Right lobe of liver (tissue), 6 donors: Measurements from ENCODE around the gene RASD2. TPM values are rescaled to one million over a fixed set of nuclear protein-coding genes. Genes with fewer than 3 reads are reported as not detected.
"Not testable (repeated sequence)": the region's sequence is repeated elsewhere in the genome, so short reads cannot be mapped to it uniquely, and the experiment has no call there.

Experiments used
- ATAC-seq, 4 donors: fragments of 200-7000 bp; cut with Tn5 transposase; one replicate each; pipeline ENCODE4 v1.9.1; 2020; ENCODE audit warnings: mild to moderate bottlenecking in 4 of 4, moderate library complexity in 4 of 4
- DNase-seq, 3 donors: peaks; one replicate each; pipeline ENCODE4 v3.0.0-alpha.2; 2020
- H3K27ac ChIP-seq, 3 donors: fragments of 200-600 bp; one replicate each; pipeline ENCODE4 v1.8.0; 2022
- H3K27me3 ChIP-seq, 2 donors: fragments of 200-600 bp; one replicate each; pipeline ENCODE4 v1.8.0; 2022
- H3K36me3 ChIP-seq, 4 donors: fragments of 200-600 bp; sonication (generic) in 1 of 4; one replicate each; pipeline versions ENCODE4 v1.5.1 to v1.8.0; 2017 to 2022; ENCODE audit warnings: control low read depth in 1 of 4
- H3K4me1 ChIP-seq, 4 donors: fragments of 200-600 bp; sonication (generic) in 1 of 4; one replicate each; pipeline versions ENCODE4 v1.5.1 to v1.8.0; 2017 to 2022; ENCODE audit warnings: control low read depth in 1 of 4
- H3K4me3 ChIP-seq, 3 donors: fragments of 200-600 bp; one replicate each; pipeline ENCODE4 v1.8.0; 2022
- H3K9me3 ChIP-seq, 4 donors: fragments of 200-600 bp; sonication (generic) in 1 of 4; one replicate each; pipeline versions ENCODE4 v1.5.1 to v1.8.0; 2017 to 2022; ENCODE audit warnings: control low read depth in 1 of 4
- POLR2A ChIP-seq: fragments of 450-650 bp; IDR thresholded peaks from one replicate; pipeline ENCODE4 v1.6.1; 2017; ENCODE audit warnings: antibody characterized with exemption, mild to moderate bottlenecking
- WGBS: methylation state at CpG from one replicate; pipeline ENCODE4 v1.1.6; 2018; ENCODE audit warnings: low coverage, low lambda C conversion rate; ENCODE audit not compliant: insufficient coverage; ENCODE audit errors: missing lambda C conversion rate; 5-methylcytosine and 5-hydroxymethylcytosine counted together
- intact Hi-C, 2 donors: fragments of 100-400 bp; cut with DNase I; formaldehyde crosslinking; loops; one replicate each; pipeline versions ENCODE4 v1.11.2 to v1.14.1; 2022
- total RNA-seq, 6 experiments: library from RNA; depleted of rRNA in 2 of 6; stranded (reverse); fragments of >200 nt in 2 of 6; fragmentation: NEBNext Ultra II Directional in 3 of 6; extraction: Animal tissue kit (Norgen Biotek cat#: 25700) in 3 of 6; gene quantifications; one replicate each; pipeline versions ENCODE4 v1.1.0 to v1.2.4, GENCODE V29; 2016 to 2023
- TF ChIP-seq, protein P1 (sequence below), 4 donors: fragments of 200-600 bp in 3 of 4; fragments of 450-650 bp in 1 of 4; IDR thresholded peaks; one replicate each; pipeline versions ENCODE4 v1.5.1 to v1.8.0; 2016 to 2022; ENCODE audit warnings: antibody characterized with exemption in 4 of 4, mild to moderate bottlenecking in 2 of 4
- donor health status: DM: no; HTN: yes; CAD: no.
- donor health status: DM: no; HTN: no; CAD: no.
- donor health status: DM: no; HTN: no; CAD: no.
- donor health status: DM: no; HTN: yes; CAD: no.
- donor health status: DM: no; HTN: yes; CAD: no.

Gene RASD2
- total RNA-seq, 6 experiments from 2014 or later: 0.05 to 0.20 (median 0.07) TPM; not detected in 2

DNA sequence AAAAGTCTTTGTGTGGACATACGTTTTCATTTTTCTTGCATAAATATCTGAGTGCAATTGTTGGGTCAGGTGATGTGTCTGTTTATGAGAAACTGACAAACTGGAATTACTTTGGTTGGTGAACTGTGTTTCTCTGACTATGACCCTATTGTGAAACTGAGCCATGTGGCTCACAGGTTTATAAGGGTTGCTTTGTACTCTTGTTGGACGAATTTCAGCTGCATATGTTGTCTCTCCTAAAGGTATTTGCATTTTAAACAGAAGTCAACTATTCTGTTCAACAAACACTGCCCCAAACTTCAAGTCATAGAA lies 34.4 kb upstream of the RASD2 start:
- TF ChIP-seq POLR2A: no peak
- TF ChIP-seq, protein P1, sequence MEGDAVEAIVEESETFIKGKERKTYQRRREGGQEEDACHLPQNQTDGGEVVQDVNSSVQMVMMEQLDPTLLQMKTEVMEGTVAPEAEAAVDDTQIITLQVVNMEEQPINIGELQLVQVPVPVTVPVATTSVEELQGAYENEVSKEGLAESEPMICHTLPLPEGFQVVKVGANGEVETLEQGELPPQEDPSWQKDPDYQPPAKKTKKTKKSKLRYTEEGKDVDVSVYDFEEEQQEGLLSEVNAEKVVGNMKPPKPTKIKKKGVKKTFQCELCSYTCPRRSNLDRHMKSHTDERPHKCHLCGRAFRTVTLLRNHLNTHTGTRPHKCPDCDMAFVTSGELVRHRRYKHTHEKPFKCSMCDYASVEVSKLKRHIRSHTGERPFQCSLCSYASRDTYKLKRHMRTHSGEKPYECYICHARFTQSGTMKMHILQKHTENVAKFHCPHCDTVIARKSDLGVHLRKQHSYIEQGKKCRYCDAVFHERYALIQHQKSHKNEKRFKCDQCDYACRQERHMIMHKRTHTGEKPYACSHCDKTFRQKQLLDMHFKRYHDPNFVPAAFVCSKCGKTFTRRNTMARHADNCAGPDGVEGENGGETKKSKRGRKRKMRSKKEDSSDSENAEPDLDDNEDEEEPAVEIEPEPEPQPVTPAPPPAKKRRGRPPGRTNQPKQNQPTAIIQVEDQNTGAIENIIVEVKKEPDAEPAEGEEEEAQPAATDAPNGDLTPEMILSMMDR (IDR thresholded peaks at IDR 0.05): no peak
- DNase-seq: no peak
- no peak for ATAC-seq
- H3K9me3 ChIP-seq: no peaks in the 10 kb centered on the region
- no peaks in the 10 kb centered on the region for H3K27me3 ChIP-seq
- no peaks in the 10 kb centered on the region for H3K36me3 ChIP-seq
- H3K4me3 ChIP-seq: no peak overlapping the region
- WGBS: 31% methylated on average over 2 of the region's 2 CpGs
- H3K27ac ChIP-seq: no peak overlapping the region
- H3K4me1 ChIP-seq: no peaks in the 10 kb centered on the region
- intact Hi-C loops: no loop called here

DNA sequence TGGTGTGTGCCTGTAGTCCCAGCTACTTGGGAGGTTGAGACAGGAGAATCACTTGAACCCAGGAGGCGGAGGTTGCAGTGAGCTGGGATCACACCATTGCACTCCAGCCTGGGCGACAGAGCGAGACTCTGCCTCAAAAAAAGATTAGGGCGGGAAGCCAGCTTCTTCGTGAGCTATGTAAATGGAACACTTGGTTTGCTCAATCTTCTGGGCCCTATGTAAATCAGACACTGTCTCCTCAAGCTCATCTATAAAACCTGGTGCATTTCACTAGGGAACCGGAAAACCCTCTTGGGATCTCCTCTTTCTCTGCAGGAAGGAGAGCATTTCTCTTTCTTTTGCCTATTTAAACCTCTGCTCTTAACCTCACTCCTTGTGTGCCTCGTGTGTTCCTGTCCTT lies 32.8 kb upstream of the RASD2 start:
- H3K4me1 ChIP-seq, intact Hi-C loops, H3K4me3 ChIP-seq, DNase-seq, H3K36me3 ChIP-seq, H3K9me3 ChIP-seq, ATAC-seq, H3K27me3 ChIP-seq, H3K27ac ChIP-seq: not testable (repeated sequence)
- WGBS: 64% methylated on average over 4 of the region's 7 CpGs

DNA sequence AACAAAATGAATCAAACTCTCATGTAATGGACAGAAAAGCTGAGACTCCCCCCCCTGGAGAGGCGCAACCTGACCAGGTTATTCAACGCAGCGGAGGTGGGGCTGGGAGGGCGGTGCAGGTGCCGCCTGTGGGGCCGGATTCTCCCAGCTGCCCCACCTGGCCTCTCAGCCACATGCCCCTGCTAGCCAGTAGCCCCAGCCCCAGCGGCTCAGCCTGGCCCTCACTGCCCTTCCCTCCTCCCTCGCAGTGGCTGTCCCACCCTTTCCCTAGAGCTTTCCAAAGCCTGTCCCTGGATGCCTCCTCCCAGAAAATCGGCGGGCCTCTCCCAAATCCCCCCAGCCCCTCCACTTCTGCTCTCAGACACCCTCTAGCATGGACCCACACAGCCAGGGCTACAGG lies 31.2 kb upstream of the RASD2 start:
- H3K4me1 ChIP-seq: no peaks in the 10 kb centered on the region
- H3K27me3 ChIP-seq: no peaks in the 10 kb centered on the region

DNA sequence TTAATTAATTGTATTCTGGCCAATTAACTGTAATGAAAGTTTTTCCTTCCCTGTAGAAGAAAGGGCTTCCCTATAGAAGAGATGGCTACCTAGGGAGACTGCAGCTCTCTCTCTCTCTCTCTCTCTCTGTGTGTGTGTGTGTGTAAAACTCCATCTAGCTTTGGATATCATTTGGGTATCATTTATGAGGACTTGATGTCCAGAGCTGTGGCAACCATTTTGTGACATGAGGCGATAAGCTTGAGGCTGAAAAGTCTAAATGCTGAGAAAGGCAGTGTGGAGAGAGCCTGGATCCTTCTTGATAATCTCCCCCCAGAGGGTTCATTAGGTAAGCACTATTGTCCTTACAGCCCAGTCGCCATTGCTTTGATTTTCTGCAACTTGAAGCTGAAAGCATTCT lies 30.7 kb upstream of the RASD2 start:
- Histone ChIP-seq H3K4me3 (no peak overlapping the region), H3K27ac (no peak overlapping the region), H3K27me3 (no peaks in the 10 kb centered on the region), H3K36me3 (no peaks in the 10 kb centered on the region), H3K9me3 (no peaks in the 10 kb centered on the region), H3K4me1 (no peaks in the 10 kb centered on the region)
- TF ChIP-seq, protein P1 (IDR thresholded peaks at IDR 0.05): no peak
- TF ChIP-seq POLR2A: no peak
- DNase-seq (no peak), ATAC-seq (no peak)
- WGBS: 89% methylated on average over 2 of the region's 2 CpGs
- intact Hi-C loops: no loop called here

More for the DNA sequence above, 31.2 kb upstream of the RASD2 start:
- TF ChIP-seq, protein P1 (IDR thresholded peaks at IDR 0.05): no peak
- no peak for TF ChIP-seq POLR2A
- no peak overlapping the region for H3K4me3 ChIP-seq
- ATAC-seq (no peak), DNase-seq (no peak)
- no peaks in the 10 kb centered on the region for H3K36me3 ChIP-seq
- no peak overlapping the region for H3K27ac ChIP-seq
- intact Hi-C loops: no loop called here
- WGBS: 75% methylated on average over 6 of the region's 10 CpGs
- H3K9me3 ChIP-seq: no peaks in the 10 kb centered on the region

DNA sequence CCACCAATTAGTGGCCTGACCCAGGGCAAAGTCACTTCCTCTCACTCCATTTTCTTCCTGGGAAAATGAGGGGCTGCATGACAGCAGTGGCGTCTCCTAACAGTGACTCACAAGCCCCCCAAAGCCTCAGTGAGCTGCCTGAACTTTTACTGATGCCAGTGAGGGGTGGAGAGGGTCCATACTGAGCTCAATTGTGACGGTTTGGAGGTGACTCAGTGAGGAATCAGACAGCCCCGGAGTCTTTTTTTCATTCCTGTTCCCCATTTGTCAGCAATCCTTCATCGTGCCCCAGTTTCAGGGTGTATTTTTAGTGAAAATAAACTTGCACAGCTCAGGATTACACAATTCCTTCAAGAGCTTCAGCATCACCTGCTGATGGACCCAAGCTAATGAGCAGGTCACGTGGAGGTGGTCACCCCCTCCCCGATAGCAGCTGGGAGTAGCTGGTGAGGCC lies 30.1 kb upstream of the RASD2 start:
- Histone ChIP-seq H3K27ac (no peak overlapping the region), H3K9me3 (no peaks in the 10 kb centered on the region), H3K36me3 (no peaks in the 10 kb centered on the region), H3K4me1 (no peaks in the 10 kb centered on the region), H3K4me3 (no peak overlapping the region), H3K27me3 (no peaks in the 10 kb centered on the region)
- no peak for ATAC-seq
- TF ChIP-seq, protein P1 (IDR thresholded peaks at IDR 0.05): no peak
- no peak for TF ChIP-seq POLR2A
- DNase-seq: no peak
- intact Hi-C loops: no loop called here
- WGBS: 100% methylated on average over 2 of the region's 6 CpGs
